Liver (tissue), 9 donors: Measurements from ENCODE around the gene AMBRA1. TPM values are rescaled to one million over a fixed set of nuclear protein-coding genes. Genes with fewer than 3 reads are reported as not detected.

ENCODE experiments used
- DNase-seq: peaks from one replicate; pipeline ENCODE4 v3.0.0-alpha.2; 2017; ENCODE audit warnings: low spot score
- H3K27ac ChIP-seq, 2 donors: one replicate each; pipeline ENCODE4 v1.7.0; 2013; ENCODE audit warnings: inconsistent platforms in 2 of 2, low read length in 2 of 2, control low read depth in 1 of 2, low read depth in 1 of 2, mild to moderate bottlenecking in 1 of 2
- H3K27me3 ChIP-seq, 4 donors: one replicate each; pipeline versions ENCODE4 v1.6.1 to v1.7.0; 2013; ENCODE audit warnings: low read length in 3 of 4, inconsistent platforms in 1 of 4, mild to moderate bottlenecking in 1 of 4, moderate library complexity in 1 of 4; ENCODE audit not compliant: control insufficient read depth in 4 of 4, insufficient read depth in 4 of 4
- H3K36me3 ChIP-seq, 4 donors: one replicate each; pipeline versions ENCODE4 v1.6.1 to v1.7.0; 2013; ENCODE audit warnings: low read length in 3 of 4, mild to moderate bottlenecking in 3 of 4, low read depth in 1 of 4, moderate library complexity in 1 of 4; ENCODE audit not compliant: control insufficient read depth in 4 of 4, insufficient read depth in 3 of 4
- H3K4me1 ChIP-seq, 4 donors: one replicate each; pipeline versions ENCODE4 v1.6.1 to v1.7.0; 2013; ENCODE audit warnings: low read length in 3 of 4, mild to moderate bottlenecking in 3 of 4, moderate library complexity in 1 of 4; ENCODE audit not compliant: control insufficient read depth in 4 of 4, insufficient read depth in 4 of 4
- H3K4me3 ChIP-seq, 3 donors: one replicate each; pipeline versions ENCODE4 v1.6.1 to v1.7.0; 2013; ENCODE audit warnings: low read length in 3 of 3, control low read depth in 1 of 3, low read depth in 1 of 3, mild to moderate bottlenecking in 1 of 3
- H3K9ac ChIP-seq, 2 donors: one replicate each; pipeline ENCODE4 v1.7.0; 2013; ENCODE audit warnings: low read length in 2 of 2, mild to moderate bottlenecking in 2 of 2, moderate library complexity in 2 of 2, control low read depth in 1 of 2, low read depth in 1 of 2
- H3K9me3 ChIP-seq, 4 donors: one replicate each; pipeline versions ENCODE4 v1.6.1 to v1.7.0; 2013; ENCODE audit warnings: low read length in 3 of 4; ENCODE audit not compliant: control insufficient read depth in 4 of 4
- EGR1 ChIP-seq, 2 donors: IDR thresholded peaks; 2 replicates each; pipeline ENCODE4 v1.6.1; 2016 to 2018; ENCODE audit warnings: antibody characterized with exemption in 2 of 2, low read depth in 2 of 2
- FOXA1 ChIP-seq: IDR thresholded peaks from 2 replicates; pipeline ENCODE4 v1.6.1; 2016; ENCODE audit warnings: antibody characterized with exemption
- FOXA2 ChIP-seq: IDR thresholded peaks from 2 replicates; pipeline ENCODE4 v1.6.1; 2016; ENCODE audit warnings: antibody characterized with exemption
- GABPA ChIP-seq, 2 donors: IDR thresholded peaks in 1 of 2; conservative IDR thresholded peaks in 1 of 2; 2 replicates each; pipeline ENCODE4 v1.6.1; 2016; ENCODE audit warnings: antibody characterized with exemption in 2 of 2, mild to moderate bottlenecking in 1 of 2, moderate library complexity in 1 of 2
- HNF4A ChIP-seq, 2 donors: conservative IDR thresholded peaks; 2 replicates each; pipeline ENCODE4 v1.6.1; 2016; ENCODE audit warnings: antibody characterized with exemption in 2 of 2, mild to moderate bottlenecking in 2 of 2
- HNF4G ChIP-seq: IDR thresholded peaks from 2 replicates; pipeline ENCODE4 v1.6.1; 2016; ENCODE audit warnings: antibody characterized with exemption
- JUND ChIP-seq, 2 donors: IDR thresholded peaks; 2 replicates each; pipeline ENCODE4 v1.6.1; 2016; ENCODE audit warnings: antibody characterized with exemption in 2 of 2
- NR2F2 ChIP-seq: IDR thresholded peaks from 2 replicates; pipeline ENCODE4 v1.6.1; 2016; ENCODE audit warnings: antibody characterized with exemption
- RAD21 ChIP-seq, 2 donors: IDR thresholded peaks; 2 replicates each; pipeline ENCODE4 v1.6.1; 2016; ENCODE audit warnings: antibody characterized with exemption in 2 of 2, mild to moderate bottlenecking in 2 of 2
- RXRA ChIP-seq, 2 donors: IDR thresholded peaks; 2 replicates each; pipeline ENCODE4 v1.6.1; 2017 to 2018; ENCODE audit warnings: antibody characterized with exemption in 2 of 2, mild to moderate bottlenecking in 1 of 2
- SP1 ChIP-seq: IDR thresholded peaks from 2 replicates; pipeline ENCODE4 v1.6.1; 2018; ENCODE audit warnings: antibody characterized with exemption, mild to moderate bottlenecking
- YY1 ChIP-seq: IDR thresholded peaks from 2 replicates; pipeline ENCODE4 v1.6.1; 2016; ENCODE audit warnings: antibody characterized with exemption, mild to moderate bottlenecking
- WGBS: extraction: QIAGEN DNeasy Blood & Tissue Kit; methylation state at CpG from one replicate; pipeline ENCODE4 v1.1.7; 2013; 5-methylcytosine and 5-hydroxymethylcytosine counted together
- polyA plus RNA-seq, 2 donors: library from polyadenylated mRNA; stranded (reverse) in 1 of 2; unstranded in 1 of 2; fragments of 200-250 nt in 1 of 2; fragments of >200 nt in 1 of 2; fragmentation: Nextera tagmentation in 1 of 2; extraction: Ambion mirVana in 1 of 2; gene quantifications; one replicate each; pipeline versions ENCODE4 v1.2.1 to v1.2.3, GENCODE V29; 2013 to 2015
- total RNA-seq, 2 donors: library from RNA; depleted of rRNA; stranded (reverse); fragments of >200 nt; gene quantifications; one replicate each; pipeline ENCODE4 v1.2.3, GENCODE V29; 2014
- TF ChIP-seq, protein P1 (sequence below): IDR thresholded peaks from 2 replicates; pipeline ENCODE4 v1.6.1; 2016; ENCODE audit warnings: antibody characterized with exemption
- TF ChIP-seq, protein P2 (sequence below): fragments of 150-350 bp; IDR thresholded peaks from 2 replicates; pipeline ENCODE4 v1.5.1; 2017; ENCODE audit warnings: improper control_type of control experiment, low read depth, low read length; ENCODE audit not compliant: missing input control
- TF ChIP-seq, protein P3 (sequence below): IDR thresholded peaks from 2 replicates; pipeline ENCODE4 v1.6.1; 2016; ENCODE audit warnings: antibody characterized with exemption
- TF ChIP-seq, protein P4 (sequence below): IDR thresholded peaks from 2 replicates; pipeline ENCODE4 v1.6.1; 2016; ENCODE audit warnings: antibody characterized with exemption, mild to moderate bottlenecking
- TF ChIP-seq, protein P5 (sequence below): IDR thresholded peaks from 2 replicates; pipeline ENCODE4 v1.6.1; 2016; ENCODE audit warnings: antibody characterized with exemption
- donor health status: healthy.
- donor health status: healthy.
- donor health status: healthy.
- donor health status: healthy.
- donor health status: healthy.

AMBRA1 gene
- total and polyA plus RNA-seq, 4 donors, result 3.7 to 25.7 (median 15.1) TPM

DNA sequence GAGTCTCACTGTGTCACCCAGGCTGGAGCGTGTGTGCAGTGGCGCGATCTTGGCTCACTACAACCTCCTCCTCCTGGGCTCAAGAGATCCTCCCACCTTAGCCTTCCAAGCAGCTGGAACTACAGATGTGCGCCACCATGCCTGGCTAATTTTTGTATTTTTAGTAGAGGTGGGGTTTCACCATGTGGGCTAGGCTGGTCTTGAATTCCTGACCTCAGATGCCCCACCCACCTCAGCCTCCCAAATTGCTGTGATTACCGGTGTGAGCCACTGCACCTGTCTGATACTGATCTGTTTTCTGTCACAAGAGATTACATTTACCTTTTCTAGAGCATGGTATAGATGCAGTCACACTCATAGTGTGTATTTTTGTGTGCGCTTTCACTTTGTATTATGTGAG is 35.1 kb upstream of the AMBRA1 start:
- Histone ChIP-seq H3K27me3 (no peaks in the 10 kb centered on the region), H3K9me3 (no peaks in the 10 kb centered on the region), H3K27ac (no peak overlapping the region), H3K9ac (no peak overlapping the region), H3K4me3 (no peak overlapping the region), H3K4me1 (peaks cover 4 to 14% (median 6%) of the 10 kb centered on the region in 4 donors), H3K36me3 (peaks cover 2 to 10% (median 4%) of the 10 kb centered on the region in 4 donors)
- 95% methylated on average over 6 of the region's 6 CpGs for WGBS
- TF ChIP-seq NR2F2, result no peak
- TF ChIP-seq RAD21 (IDR thresholded peaks at IDR 0.05), result no peak
- TF ChIP-seq, protein P1, sequence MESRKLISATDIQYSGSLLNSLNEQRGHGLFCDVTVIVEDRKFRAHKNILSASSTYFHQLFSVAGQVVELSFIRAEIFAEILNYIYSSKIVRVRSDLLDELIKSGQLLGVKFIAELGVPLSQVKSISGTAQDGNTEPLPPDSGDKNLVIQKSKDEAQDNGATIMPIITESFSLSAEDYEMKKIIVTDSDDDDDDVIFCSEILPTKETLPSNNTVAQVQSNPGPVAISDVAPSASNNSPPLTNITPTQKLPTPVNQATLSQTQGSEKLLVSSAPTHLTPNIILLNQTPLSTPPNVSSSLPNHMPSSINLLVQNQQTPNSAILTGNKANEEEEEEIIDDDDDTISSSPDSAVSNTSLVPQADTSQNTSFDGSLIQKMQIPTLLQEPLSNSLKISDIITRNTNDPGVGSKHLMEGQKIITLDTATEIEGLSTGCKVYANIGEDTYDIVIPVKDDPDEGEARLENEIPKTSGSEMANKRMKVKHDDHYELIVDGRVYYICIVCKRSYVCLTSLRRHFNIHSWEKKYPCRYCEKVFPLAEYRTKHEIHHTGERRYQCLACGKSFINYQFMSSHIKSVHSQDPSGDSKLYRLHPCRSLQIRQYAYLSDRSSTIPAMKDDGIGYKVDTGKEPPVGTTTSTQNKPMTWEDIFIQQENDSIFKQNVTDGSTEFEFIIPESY, result no peak
- TF ChIP-seq, protein P2, sequence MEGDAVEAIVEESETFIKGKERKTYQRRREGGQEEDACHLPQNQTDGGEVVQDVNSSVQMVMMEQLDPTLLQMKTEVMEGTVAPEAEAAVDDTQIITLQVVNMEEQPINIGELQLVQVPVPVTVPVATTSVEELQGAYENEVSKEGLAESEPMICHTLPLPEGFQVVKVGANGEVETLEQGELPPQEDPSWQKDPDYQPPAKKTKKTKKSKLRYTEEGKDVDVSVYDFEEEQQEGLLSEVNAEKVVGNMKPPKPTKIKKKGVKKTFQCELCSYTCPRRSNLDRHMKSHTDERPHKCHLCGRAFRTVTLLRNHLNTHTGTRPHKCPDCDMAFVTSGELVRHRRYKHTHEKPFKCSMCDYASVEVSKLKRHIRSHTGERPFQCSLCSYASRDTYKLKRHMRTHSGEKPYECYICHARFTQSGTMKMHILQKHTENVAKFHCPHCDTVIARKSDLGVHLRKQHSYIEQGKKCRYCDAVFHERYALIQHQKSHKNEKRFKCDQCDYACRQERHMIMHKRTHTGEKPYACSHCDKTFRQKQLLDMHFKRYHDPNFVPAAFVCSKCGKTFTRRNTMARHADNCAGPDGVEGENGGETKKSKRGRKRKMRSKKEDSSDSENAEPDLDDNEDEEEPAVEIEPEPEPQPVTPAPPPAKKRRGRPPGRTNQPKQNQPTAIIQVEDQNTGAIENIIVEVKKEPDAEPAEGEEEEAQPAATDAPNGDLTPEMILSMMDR, result no peak
- TF ChIP-seq EGR1 (IDR thresholded peaks at IDR 0.05; ENCODE audit: low read depth in 2 of 2), result no peak
- no peak for TF ChIP-seq FOXA1
- TF ChIP-seq YY1, result no peak
- no peak for TF ChIP-seq HNF4A (conservative IDR thresholded peaks at IDR 0.05)
- TF ChIP-seq, protein P3, sequence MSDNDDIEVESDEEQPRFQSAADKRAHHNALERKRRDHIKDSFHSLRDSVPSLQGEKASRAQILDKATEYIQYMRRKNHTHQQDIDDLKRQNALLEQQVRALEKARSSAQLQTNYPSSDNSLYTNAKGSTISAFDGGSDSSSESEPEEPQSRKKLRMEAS, result no peak
- TF ChIP-seq, protein P4, sequence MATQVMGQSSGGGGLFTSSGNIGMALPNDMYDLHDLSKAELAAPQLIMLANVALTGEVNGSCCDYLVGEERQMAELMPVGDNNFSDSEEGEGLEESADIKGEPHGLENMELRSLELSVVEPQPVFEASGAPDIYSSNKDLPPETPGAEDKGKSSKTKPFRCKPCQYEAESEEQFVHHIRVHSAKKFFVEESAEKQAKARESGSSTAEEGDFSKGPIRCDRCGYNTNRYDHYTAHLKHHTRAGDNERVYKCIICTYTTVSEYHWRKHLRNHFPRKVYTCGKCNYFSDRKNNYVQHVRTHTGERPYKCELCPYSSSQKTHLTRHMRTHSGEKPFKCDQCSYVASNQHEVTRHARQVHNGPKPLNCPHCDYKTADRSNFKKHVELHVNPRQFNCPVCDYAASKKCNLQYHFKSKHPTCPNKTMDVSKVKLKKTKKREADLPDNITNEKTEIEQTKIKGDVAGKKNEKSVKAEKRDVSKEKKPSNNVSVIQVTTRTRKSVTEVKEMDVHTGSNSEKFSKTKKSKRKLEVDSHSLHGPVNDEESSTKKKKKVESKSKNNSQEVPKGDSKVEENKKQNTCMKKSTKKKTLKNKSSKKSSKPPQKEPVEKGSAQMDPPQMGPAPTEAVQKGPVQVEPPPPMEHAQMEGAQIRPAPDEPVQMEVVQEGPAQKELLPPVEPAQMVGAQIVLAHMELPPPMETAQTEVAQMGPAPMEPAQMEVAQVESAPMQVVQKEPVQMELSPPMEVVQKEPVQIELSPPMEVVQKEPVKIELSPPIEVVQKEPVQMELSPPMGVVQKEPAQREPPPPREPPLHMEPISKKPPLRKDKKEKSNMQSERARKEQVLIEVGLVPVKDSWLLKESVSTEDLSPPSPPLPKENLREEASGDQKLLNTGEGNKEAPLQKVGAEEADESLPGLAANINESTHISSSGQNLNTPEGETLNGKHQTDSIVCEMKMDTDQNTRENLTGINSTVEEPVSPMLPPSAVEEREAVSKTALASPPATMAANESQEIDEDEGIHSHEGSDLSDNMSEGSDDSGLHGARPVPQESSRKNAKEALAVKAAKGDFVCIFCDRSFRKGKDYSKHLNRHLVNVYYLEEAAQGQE, result no peak
- no peak for TF ChIP-seq HNF4G
- TF ChIP-seq RXRA (IDR thresholded peaks at IDR 0.05), result no peak
- TF ChIP-seq JUND (IDR thresholded peaks at IDR 0.05), result no peak
- TF ChIP-seq GABPA (IDR thresholded peaks at IDR 0.05 in 1 of 2, conservative IDR thresholded peaks at IDR 0.05 in 1 of 2), result no peak
- no peak for TF ChIP-seq SP1
- TF ChIP-seq FOXA2, result no peak
- TF ChIP-seq, protein P5, sequence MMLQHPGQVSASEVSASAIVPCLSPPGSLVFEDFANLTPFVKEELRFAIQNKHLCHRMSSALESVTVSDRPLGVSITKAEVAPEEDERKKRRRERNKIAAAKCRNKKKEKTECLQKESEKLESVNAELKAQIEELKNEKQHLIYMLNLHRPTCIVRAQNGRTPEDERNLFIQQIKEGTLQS, result no peak
- DNase-seq, result no peak
